ENCODE data around the gene PSMB10.

DNA sequence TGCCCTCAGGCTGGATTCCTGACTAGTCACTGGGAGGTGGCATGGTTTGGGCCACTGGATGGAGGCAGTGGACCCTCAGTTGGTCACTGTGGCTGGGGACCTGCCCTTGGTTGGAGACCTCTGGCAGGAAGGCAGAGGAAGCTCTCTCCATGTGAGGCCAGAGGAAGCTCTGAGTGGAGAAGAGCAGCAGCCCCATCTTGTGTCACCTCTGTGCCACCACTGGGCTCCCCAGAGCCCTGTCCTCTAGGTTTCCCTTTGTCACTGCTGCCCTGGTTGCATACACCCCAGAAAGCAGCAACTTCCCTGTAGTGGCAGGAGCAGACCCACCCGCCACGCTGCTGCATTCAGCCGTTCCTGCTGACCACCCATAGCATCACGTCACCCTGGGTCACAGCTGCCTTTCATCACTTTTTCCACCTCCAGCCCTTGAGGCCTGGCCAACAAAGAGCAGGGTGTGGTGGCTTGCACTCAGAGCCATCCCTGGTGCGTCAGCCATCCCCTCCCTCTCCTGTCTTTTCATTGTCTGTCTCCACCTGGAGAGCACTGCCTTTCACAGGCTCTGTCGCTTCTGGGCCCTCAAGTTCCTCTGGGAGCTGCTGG is 16.9 kb downstream of the PSMB10 start:
- TF ChIP-seq, protein P1, sequence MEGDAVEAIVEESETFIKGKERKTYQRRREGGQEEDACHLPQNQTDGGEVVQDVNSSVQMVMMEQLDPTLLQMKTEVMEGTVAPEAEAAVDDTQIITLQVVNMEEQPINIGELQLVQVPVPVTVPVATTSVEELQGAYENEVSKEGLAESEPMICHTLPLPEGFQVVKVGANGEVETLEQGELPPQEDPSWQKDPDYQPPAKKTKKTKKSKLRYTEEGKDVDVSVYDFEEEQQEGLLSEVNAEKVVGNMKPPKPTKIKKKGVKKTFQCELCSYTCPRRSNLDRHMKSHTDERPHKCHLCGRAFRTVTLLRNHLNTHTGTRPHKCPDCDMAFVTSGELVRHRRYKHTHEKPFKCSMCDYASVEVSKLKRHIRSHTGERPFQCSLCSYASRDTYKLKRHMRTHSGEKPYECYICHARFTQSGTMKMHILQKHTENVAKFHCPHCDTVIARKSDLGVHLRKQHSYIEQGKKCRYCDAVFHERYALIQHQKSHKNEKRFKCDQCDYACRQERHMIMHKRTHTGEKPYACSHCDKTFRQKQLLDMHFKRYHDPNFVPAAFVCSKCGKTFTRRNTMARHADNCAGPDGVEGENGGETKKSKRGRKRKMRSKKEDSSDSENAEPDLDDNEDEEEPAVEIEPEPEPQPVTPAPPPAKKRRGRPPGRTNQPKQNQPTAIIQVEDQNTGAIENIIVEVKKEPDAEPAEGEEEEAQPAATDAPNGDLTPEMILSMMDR (IDR thresholded peaks at IDR 0.05; ENCODE audit: control extremely low read depth in 1 of 3, insufficient read depth in 1 of 3, low read depth in 1 of 3, low read length in 3 of 3): peak in 2 of 3 experiments; percentile 16 to 23; a peak in 1 of 4 replicates
- TF ChIP-seq POLR2AphosphoS5 (IDR thresholded peaks at IDR 0.05; ENCODE audit: low read depth, low read length): no peak
- TF ChIP-seq RAD21 (IDR thresholded peaks at IDR 0.05 in 1 of 2, conservative IDR thresholded peaks at IDR 0.05 in 1 of 2; ENCODE audit: low read depth in 2 of 2, low read length in 2 of 2): peak in 1 of 2 experiments; percentile 36; a peak in 3 of 4 replicates
- TF ChIP-seq POLR2A (IDR thresholded peaks at IDR 0.05; ENCODE audit: control extremely low read depth in 1 of 2, low read depth in 2 of 2, low read length in 2 of 2): no peak
- TF ChIP-seq SIN3A (conservative IDR thresholded peaks at IDR 0.05 in 1 of 2, IDR thresholded peaks at IDR 0.05 in 1 of 2; ENCODE audit: low read depth in 1 of 2, low read length in 2 of 2): no peak
- no peak for TF ChIP-seq EZH2 (IDR thresholded peaks at IDR 0.05; ENCODE audit: low read depth, low read length, severe bottlenecking)
- TF ChIP-seq EP300 (IDR thresholded peaks at IDR 0.05; ENCODE audit: borderline replicate concordance in 1 of 2, low read depth in 2 of 2, low read length in 2 of 2): no peak
- TF ChIP-seq EGR1 (IDR thresholded peaks at IDR 0.05; ENCODE audit: borderline replicate concordance, low read depth, low read length): no peak
- TF ChIP-seq, protein P2, sequence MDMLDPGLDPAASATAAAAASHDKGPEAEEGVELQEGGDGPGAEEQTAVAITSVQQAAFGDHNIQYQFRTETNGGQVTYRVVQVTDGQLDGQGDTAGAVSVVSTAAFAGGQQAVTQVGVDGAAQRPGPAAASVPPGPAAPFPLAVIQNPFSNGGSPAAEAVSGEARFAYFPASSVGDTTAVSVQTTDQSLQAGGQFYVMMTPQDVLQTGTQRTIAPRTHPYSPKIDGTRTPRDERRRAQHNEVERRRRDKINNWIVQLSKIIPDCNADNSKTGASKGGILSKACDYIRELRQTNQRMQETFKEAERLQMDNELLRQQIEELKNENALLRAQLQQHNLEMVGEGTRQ (IDR thresholded peaks at IDR 0.05; ENCODE audit: low read length): no peak
- no peak for TF ChIP-seq JUND (IDR thresholded peaks at IDR 0.05; ENCODE audit: low read length)
- TF ChIP-seq, protein P3, sequence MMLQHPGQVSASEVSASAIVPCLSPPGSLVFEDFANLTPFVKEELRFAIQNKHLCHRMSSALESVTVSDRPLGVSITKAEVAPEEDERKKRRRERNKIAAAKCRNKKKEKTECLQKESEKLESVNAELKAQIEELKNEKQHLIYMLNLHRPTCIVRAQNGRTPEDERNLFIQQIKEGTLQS (IDR thresholded peaks at IDR 0.05; ENCODE audit: insufficient read depth, low read depth, low read length): no peak
- TF ChIP-seq KDM4A (IDR thresholded peaks at IDR 0.05; ENCODE audit: low read depth, low read length, severe bottlenecking): no peak
- TF ChIP-seq SRF (IDR thresholded peaks at IDR 0.05; ENCODE audit: low read depth, low read length): no peak

Measured in H1 (cell line).